NOMO-1 treated with DMSO at 0.1 percent for 48 hours (cell line): ENCODE data around the gene MAML3.
"Not testable (repeated sequence)": the region's sequence is repeated elsewhere in the genome, so short reads cannot be mapped to it uniquely, and the experiment has no call there.

Experiments
- DNase-seq: peaks from one replicate; lab custom pipeline; 2025; ENCODE audit not compliant: unreplicated experiment; lab: John Stamatoyannopoulos, UW

The MAML3 gene

GRCh38 chr4:139966383-139966782 lies 187.6 kb downstream of the MAML3 start:
- no peak for DNase-seq

GRCh38 chr4:139965789-139966188 lies 188.2 kb downstream of the MAML3 start:
- no peak for DNase-seq

GRCh38 chr4:139963708-139964107 lies 190.3 kb downstream of the MAML3 start:
- DNase-seq, result no peak

- no peak for DNase-seq
Measured at GRCh38 chr4:139962130-139962684, 191.8 kb downstream of the MAML3 start.

- peak; percentile 23 for DNase-seq
Measured at GRCh38 chr4:139961344-139961946, 192.5 kb downstream of the MAML3 start.

GRCh38 chr4:139959396-139959795 lies 194.6 kb downstream of the MAML3 start:
- DNase-seq, result no peak

- no peak for DNase-seq
Measured at GRCh38 chr4:139958739-139959098, 195.3 kb downstream of the MAML3 start.

GRCh38 chr4:139957986-139958738 lies 195.8 kb downstream of the MAML3 start:
- DNase-seq, result no peak

- no peak for DNase-seq
Measured at GRCh38 chr4:139957065-139957464, 196.9 kb downstream of the MAML3 start.

- DNase-seq, result no peak
Measured at GRCh38 chr4:139956507-139957017, 197.4 kb downstream of the MAML3 start.

- DNase-seq, result no peak
Measured at GRCh38 chr4:139955600-139955999, 198.4 kb downstream of the MAML3 start.

GRCh38 chr4:139954512-139954911 lies 199.5 kb downstream of the MAML3 start:
- no peak for DNase-seq

GRCh38 chr4:139951021-139951420 lies 203.0 kb downstream of the MAML3 start:
- no peak for DNase-seq

- peak; percentile 22 for DNase-seq
Measured at GRCh38 chr4:139950568-139950967, 203.4 kb downstream of the MAML3 start.

GRCh38 chr4:139944916-139945315 lies 209.1 kb downstream of the MAML3 start:
- DNase-seq, result not testable (repeated sequence)

- no peak for DNase-seq
Measured at GRCh38 chr4:139943277-139943676, 210.7 kb downstream of the MAML3 start.

- no peak for DNase-seq
Measured at GRCh38 chr4:139942241-139942640, 211.7 kb downstream of the MAML3 start.

GRCh38 chr4:139940600-139940999 lies 213.4 kb downstream of the MAML3 start:
- DNase-seq, result no peak

GRCh38 chr4:139938414-139938813 lies 215.6 kb downstream of the MAML3 start:
- no peak for DNase-seq

- no peak for DNase-seq
Measured at GRCh38 chr4:139935911-139936310, 218.1 kb downstream of the MAML3 start.

- DNase-seq, result no peak
Measured at GRCh38 chr4:139934708-139935195, 219.2 kb downstream of the MAML3 start.

GRCh38 chr4:139934057-139934707 lies 219.8 kb downstream of the MAML3 start:
- DNase-seq, result no peak
